Muscle of leg (tissue), 11 donors: ENCODE results near the gene SLCO2A1. TPM values are rescaled to one million over a fixed set of nuclear protein-coding genes. Genes with fewer than 3 reads are reported as not detected.
A peak's percentile ranks its signal among the peaks of the same experiment; 100 is the strongest.

ENCODE experiments used
- DNase-seq: peaks from one replicate; pipeline ENCODE4 v3.0.0; 2013
- H3K27ac ChIP-seq: one replicate; pipeline ENCODE4 v1.5.1; 2013; ENCODE audit warnings: mild to moderate bottlenecking, low read length, control low read depth
- H3K27me3 ChIP-seq: one replicate; pipeline ENCODE4 v1.6.1; 2013; ENCODE audit warnings: low read length; ENCODE audit not compliant: control insufficient read depth, insufficient read depth
- H3K36me3 ChIP-seq: one replicate; pipeline ENCODE4 v1.6.1; 2013; ENCODE audit warnings: low read length; ENCODE audit not compliant: control insufficient read depth, insufficient read depth
- H3K4me1 ChIP-seq: one replicate; pipeline ENCODE4 v1.6.1; 2013; ENCODE audit warnings: low read length; ENCODE audit not compliant: control insufficient read depth, insufficient read depth
- H3K4me3 ChIP-seq: one replicate; pipeline ENCODE4 v1.5.1; 2013; ENCODE audit warnings: low read length, control low read depth
- H3K9me3 ChIP-seq: replicated peaks from 2 replicates; pipeline ENCODE4 v1.6.1; 2013; ENCODE audit warnings: low read depth, low read length; ENCODE audit not compliant: control insufficient read depth
- WGBS: methylation state at CpG from one replicate; pipeline ENCODE4 v1.1.5; 2013; ENCODE audit warnings: missing lambda C conversion rate; ENCODE audit not compliant: insufficient coverage; 5-methylcytosine and 5-hydroxymethylcytosine counted together
- polyA plus RNA-seq, 8 donors: library from polyadenylated mRNA; unstranded; fragments of 120-200 nt; gene quantifications; one replicate each; pipeline versions ENCODE4 v1.2.1 to v1.2.3, GENCODE V29; 2013; ENCODE audit warnings: inconsistent platforms in 1 of 8, low replicate concordance in 1 of 8; ENCODE audit not compliant: insufficient read length in 8 of 8, insufficient read depth in 1 of 8
- total RNA-seq: library from RNA; stranded (reverse); fragments of 120-200 nt; gene quantifications from one replicate; pipeline ENCODE4 v1.2.4, GENCODE V29; 2013

The SLCO2A1 gene
- total and polyA plus RNA-seq, 9 donors, result 0.49 to 3.9 (median 1.6) TPM

- Histone ChIP-seq H3K9me3 (no peaks in the 10 kb centered on the region), H3K4me3 (no peak overlapping the region), H3K36me3 (no peaks in the 10 kb centered on the region), H3K27ac (no peak overlapping the region), H3K4me1 (peaks cover 5% of the 10 kb centered on the region), H3K27me3 (no peaks in the 10 kb centered on the region)
- DNase-seq, result no peak
- WGBS, result 91% methylated on average over 14 of the region's 22 CpGs
Measured at GRCh38 chr3:134020135-134020680, 9.5 kb downstream of the SLCO2A1 start.

DNA sequence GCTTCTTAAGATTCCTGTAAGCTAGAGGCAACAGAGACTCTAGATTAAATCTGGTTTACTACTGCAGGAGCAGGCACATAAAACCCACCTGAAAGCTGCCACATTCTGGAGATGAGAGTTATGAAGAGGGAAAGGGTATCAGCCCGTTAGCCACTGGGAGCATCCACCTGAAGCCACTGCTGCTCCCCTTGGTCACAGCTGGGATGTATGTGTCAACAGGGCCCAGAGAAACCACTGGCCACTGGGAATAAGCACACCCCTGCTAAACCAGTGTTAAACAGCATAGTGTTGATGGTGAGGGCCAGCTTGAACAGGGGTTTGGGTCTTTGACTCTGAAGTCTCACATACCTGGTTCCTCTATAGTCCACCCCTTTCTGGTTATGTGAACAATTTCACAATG is 10.9 kb downstream of the SLCO2A1 start:
- no peak for DNase-seq
- Histone ChIP-seq H3K27me3 (no peaks in the 10 kb centered on the region), H3K4me1 (peaks cover 5% of the 10 kb centered on the region), H3K4me3 (no peak overlapping the region), H3K27ac (no peak overlapping the region), H3K9me3 (no peaks in the 10 kb centered on the region), H3K36me3 (no peaks in the 10 kb centered on the region)
- 86% methylated on average over 1 of the region's 1 CpG for WGBS

- no CpG with 5 or more reads among the region's 3 CpGs for WGBS
- H3K4me3 ChIP-seq, result no peak overlapping the region
- peaks cover 5% of the 10 kb centered on the region for H3K4me1 ChIP-seq
- peak; percentile 83 for DNase-seq
- no peaks in the 10 kb centered on the region for H3K36me3 ChIP-seq
- H3K27ac ChIP-seq, result no peak overlapping the region
- H3K27me3 ChIP-seq, result no peaks in the 10 kb centered on the region
- no peaks in the 10 kb centered on the region for H3K9me3 ChIP-seq
Measured at GRCh38 chr3:134018406-134018805, 11.3 kb downstream of the SLCO2A1 start.

- no peak for DNase-seq
- WGBS, result 63% methylated on average over 2 of the region's 5 CpGs
- H3K4me1 ChIP-seq, result peaks cover 5% of the 10 kb centered on the region
- H3K9me3 ChIP-seq, result no peaks in the 10 kb centered on the region
- no peak overlapping the region for H3K4me3 ChIP-seq
- no peaks in the 10 kb centered on the region for H3K36me3 ChIP-seq
- no peaks in the 10 kb centered on the region for H3K27me3 ChIP-seq
- H3K27ac ChIP-seq, result no peak overlapping the region
Measured at GRCh38 chr3:134017490-134017889, 12.2 kb downstream of the SLCO2A1 start.

GRCh38 chr3:134014270-134014669 is 15.5 kb downstream of the SLCO2A1 start:
- Histone ChIP-seq H3K9me3 (no peaks in the 10 kb centered on the region), H3K27ac (no peak overlapping the region), H3K4me3 (no peak overlapping the region), H3K4me1 (peaks cover 5% of the 10 kb centered on the region), H3K27me3 (no peaks in the 10 kb centered on the region), H3K36me3 (no peaks in the 10 kb centered on the region)
- WGBS, result 100% methylated on average over 2 of the region's 2 CpGs
- DNase-seq, result no peak

GRCh38 chr3:134013280-134013679 is 16.4 kb downstream of the SLCO2A1 start:
- H3K27ac ChIP-seq, result no peak overlapping the region
- DNase-seq, result no peak
- peaks cover 1% of the 10 kb centered on the region for H3K4me1 ChIP-seq
- no peaks in the 10 kb centered on the region for H3K27me3 ChIP-seq
- 85% methylated on average over 2 of the region's 3 CpGs for WGBS
- no peak overlapping the region for H3K4me3 ChIP-seq
- no peaks in the 10 kb centered on the region for H3K9me3 ChIP-seq
- no peaks in the 10 kb centered on the region for H3K36me3 ChIP-seq

DNA sequence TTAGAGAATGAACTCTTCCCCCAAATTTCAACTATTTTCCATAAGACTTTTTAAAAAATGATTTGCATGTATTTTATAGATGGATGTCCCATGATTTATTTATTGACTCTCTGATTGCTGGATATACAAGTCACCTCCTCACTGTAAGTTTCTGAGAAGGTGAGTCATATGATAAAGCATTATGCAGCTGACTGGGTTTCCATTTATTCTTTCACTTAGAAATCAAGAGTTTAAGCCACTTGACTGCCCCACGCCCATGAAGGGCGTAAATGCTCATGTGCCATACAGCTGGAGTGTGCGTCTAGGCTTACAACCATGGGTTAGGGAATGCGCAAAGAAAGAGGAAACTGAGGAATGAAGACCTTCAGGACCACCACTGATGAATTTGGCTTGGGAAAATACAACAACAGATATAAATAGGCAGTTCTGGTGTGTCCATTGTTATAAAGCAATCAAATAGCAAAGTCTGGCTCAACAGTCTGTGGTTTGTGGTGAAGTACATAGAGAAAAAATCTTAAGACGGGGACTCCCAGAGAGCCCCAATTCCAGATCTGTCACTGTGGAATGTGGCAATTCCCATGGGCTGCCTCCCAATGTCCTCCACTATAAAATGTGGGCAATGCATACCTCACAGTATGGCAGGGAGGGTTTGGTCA is 20.3 kb downstream of the SLCO2A1 start:
- Histone ChIP-seq H3K36me3 (no peaks in the 10 kb centered on the region), H3K27me3 (no peaks in the 10 kb centered on the region), H3K9me3 (peaks cover 4% of the 10 kb centered on the region), H3K4me1 (no peaks in the 10 kb centered on the region), H3K4me3 (no peak overlapping the region), H3K27ac (no peak overlapping the region)
- no peak for DNase-seq
- WGBS, result 100% methylated on average over 4 of the region's 5 CpGs

DNA sequence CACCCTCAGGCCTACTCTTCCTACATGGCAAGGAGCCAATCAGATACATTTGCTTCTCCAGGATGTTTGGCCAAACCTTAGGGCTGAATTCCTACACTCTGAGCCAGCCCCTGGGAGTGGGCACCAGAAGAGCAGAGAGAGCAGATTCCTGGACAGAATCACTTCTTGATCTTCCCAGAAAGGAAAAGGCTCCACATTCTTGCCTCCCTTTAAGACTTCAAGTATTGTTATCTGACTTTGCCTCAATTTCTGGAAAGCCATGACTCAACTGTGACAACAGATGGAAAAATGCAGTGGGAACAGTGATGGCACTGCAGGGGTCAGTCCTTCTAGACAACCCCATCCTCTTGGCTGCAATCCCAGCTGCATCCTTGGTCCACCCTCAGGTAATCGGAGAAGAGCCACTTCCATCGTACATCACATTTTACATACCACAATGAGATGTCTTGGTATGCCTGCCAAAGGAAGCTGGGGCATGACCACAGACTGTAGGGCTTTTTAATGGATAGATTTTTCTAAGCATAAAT is 21.0 kb downstream of the SLCO2A1 start:
- Histone ChIP-seq H3K27ac (no peak overlapping the region), H3K36me3 (no peaks in the 10 kb centered on the region), H3K4me1 (no peaks in the 10 kb centered on the region), H3K27me3 (no peaks in the 10 kb centered on the region), H3K4me3 (no peak overlapping the region), H3K9me3 (peaks cover 6% of the 10 kb centered on the region)
- no CpG with 5 or more reads among the region's 2 CpGs for WGBS
- no peak for DNase-seq

DNA sequence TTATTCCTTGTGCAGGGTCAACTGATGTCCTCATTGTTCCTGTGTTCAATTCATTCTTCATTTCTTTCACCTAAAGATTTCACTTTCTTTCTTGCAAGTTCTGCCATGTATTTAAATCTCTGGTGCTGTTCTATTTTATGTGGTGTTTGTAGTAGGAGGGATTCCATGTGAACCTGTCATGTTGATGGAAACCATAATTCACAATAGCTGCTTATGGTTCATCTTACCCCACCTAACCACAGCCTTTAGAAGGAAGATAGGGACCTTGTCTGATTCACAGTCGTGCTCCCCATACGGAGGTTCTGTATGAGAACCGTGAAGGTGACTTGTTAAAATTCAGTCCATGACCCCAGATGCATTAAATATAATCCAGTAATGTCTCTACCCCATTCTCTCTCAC is 21.9 kb downstream of the SLCO2A1 start:
- Histone ChIP-seq H3K4me1 (no peaks in the 10 kb centered on the region), H3K36me3 (no peaks in the 10 kb centered on the region), H3K4me3 (no peak overlapping the region), H3K27ac (no peak overlapping the region), H3K9me3 (peaks cover 8% of the 10 kb centered on the region), H3K27me3 (no peaks in the 10 kb centered on the region)
- WGBS, result no CpG with 5 or more reads among the region's 3 CpGs
- DNase-seq, result no peak

DNA sequence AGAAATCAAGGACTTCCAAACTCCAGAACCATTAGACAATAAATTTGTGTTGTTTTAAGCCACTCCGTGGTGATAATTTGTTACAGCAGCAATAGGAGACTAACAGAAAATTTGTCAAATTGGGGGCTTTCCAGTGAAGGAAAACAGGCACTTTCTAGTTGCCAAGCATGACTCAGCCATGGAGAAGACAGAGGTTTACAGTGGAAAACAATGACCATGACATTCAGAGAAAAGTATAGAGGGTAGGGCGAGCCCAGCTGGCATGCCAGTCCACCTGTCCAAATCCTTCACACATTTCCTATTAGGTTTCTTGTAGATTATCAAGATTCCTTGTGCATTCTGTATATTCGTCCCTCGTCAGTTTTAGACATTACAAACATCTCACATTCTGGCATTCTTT is 24.9 kb downstream of the SLCO2A1 start:
- Histone ChIP-seq H3K27ac (no peak overlapping the region), H3K9me3 (peaks cover 8% of the 10 kb centered on the region), H3K27me3 (peaks cover 2% of the 10 kb centered on the region), H3K4me1 (no peaks in the 10 kb centered on the region), H3K36me3 (no peaks in the 10 kb centered on the region), H3K4me3 (no peak overlapping the region)
- DNase-seq, result peak; percentile 32
- WGBS, result no CpG with 5 or more reads among the region's 4 CpGs
